Measurements from ENCODE around the gene BAIAP2.

DNA sequence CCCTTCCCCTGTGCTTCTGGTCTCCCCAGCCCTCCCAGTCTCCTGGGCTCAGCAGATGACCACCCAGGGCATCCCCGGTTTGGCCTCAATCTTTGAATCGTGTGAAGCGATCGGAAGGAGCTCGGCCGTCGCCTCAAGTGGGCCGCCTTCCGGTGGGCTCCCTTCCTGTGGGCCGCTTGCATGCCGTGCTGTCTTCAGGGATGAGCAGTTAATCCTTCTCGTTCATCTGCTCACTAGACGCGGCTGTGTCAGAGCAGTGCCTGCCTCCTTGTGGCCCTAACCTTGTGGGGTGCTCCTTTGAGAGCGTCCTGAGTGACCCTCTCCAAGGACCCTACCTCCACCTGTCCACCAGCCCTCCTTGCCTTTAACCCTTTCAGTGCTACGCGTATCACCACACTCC, 40.4 kb downstream of the BAIAP2 start:
- TF ChIP-seq, protein P1, sequence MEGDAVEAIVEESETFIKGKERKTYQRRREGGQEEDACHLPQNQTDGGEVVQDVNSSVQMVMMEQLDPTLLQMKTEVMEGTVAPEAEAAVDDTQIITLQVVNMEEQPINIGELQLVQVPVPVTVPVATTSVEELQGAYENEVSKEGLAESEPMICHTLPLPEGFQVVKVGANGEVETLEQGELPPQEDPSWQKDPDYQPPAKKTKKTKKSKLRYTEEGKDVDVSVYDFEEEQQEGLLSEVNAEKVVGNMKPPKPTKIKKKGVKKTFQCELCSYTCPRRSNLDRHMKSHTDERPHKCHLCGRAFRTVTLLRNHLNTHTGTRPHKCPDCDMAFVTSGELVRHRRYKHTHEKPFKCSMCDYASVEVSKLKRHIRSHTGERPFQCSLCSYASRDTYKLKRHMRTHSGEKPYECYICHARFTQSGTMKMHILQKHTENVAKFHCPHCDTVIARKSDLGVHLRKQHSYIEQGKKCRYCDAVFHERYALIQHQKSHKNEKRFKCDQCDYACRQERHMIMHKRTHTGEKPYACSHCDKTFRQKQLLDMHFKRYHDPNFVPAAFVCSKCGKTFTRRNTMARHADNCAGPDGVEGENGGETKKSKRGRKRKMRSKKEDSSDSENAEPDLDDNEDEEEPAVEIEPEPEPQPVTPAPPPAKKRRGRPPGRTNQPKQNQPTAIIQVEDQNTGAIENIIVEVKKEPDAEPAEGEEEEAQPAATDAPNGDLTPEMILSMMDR (IDR thresholded peaks at IDR 0.05) = no peak
- TF ChIP-seq POLR2A (IDR thresholded peaks at IDR 0.05) = no peak

All from thyroid gland (tissue), 4 donors.